Right ventricle myocardium inferior (tissue), 1 donor: ENCODE results near the gene CDC42EP3. TPM values are rescaled to one million over a fixed set of nuclear protein-coding genes. Genes with fewer than 3 reads are reported as not detected.

Experiments
- ATAC-seq: fragments of 200-7000 bp; cut with Tn5 transposase; one replicate; pipeline ENCODE4 v1.9.1; 2020; ENCODE audit warnings: mild to moderate bottlenecking, moderate library complexity
- DNase-seq: peaks from one replicate; pipeline ENCODE4 v3.0.0; 2021; ENCODE audit errors: missing footprints
- intact Hi-C: fragments of 100-400 bp; cut with DNase I; formaldehyde crosslinking; loops from one replicate; pipeline ENCODE4 v1.11.0; 2022
- total RNA-seq: library from RNA; stranded (reverse); fragmentation: NEBNext Ultra II Directional; extraction: Animal tissue kit (Norgen Biotek cat#: 25700); gene quantifications from one replicate; pipeline ENCODE4 v1.2.1, GENCODE V29; 2021
- donor health status: DM: no; HTN: yes; CAD: no; lungs with severe emphysema.

Gene CDC42EP3
- total RNA-seq, 1 donor from 2014 or later, result 91.3 TPM

GRCh38 chr2:37686792-37687526 lies 15.5 kb upstream of the CDC42EP3 start:
- ATAC-seq (no peak), DNase-seq (no peak)
- intact Hi-C loops, result no loop called here

DNA sequence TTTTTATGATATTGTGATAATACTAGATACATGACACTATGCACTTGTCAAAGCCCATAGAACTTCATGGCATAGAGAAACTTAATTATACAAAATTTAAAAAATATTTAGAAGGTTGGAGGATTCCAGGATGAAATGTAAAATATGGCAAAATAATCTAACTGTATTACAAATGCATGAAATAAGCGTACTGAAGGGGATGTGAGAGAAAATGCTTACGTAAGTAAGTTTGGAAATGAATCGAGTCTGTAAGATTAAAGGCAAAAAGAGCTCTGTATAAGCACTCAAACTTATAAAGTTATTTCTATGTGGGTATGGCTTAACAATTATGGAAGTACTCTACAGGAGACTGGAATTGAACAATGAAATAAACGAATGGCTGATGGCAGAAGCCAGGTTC lies 13.4 kb upstream of the CDC42EP3 start:
- intact Hi-C loops, result no loop called here
- no peak for ATAC-seq
- DNase-seq, result no peak

DNA sequence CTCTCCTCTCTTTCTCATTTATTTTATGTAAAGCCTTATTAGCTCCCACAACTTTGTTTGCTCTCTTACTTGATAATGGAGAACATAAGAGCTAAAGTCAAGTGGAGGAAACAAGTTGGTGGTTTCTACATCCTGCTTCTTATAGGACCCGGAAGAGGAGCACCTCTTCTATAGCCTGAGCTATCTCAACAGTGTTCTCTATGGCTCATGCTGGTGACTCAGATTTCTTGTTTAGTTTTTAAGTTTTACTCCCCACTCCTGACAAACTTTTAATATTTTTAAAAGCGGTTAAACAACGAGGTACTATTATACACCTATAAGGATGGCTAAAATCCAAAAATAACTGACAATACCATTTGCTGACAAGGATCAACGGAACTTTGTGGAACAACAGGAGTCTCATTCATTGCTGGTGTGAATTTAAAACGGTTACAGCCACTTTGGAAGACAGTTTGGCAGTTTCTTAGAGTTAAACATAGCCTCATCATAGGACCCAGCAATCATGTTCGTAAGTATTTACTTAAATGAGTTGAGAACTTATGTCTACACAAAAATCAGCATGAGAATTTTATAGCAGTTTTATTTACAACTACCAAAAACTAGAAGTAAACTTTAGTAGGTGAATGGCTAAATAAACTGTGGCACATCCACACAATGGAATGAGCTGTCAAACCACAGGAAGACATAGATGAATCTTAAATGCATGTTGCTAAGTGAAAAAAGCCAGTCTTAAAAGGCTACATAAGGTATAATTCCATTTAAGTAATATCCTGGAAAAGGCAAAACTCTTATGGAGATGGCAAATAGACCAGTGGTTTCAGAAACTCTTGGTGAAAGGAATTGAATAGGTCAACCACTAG lies 12.7 kb upstream of the CDC42EP3 start:
- intact Hi-C loops, result no loop called here
- no peak for DNase-seq
- no peak for ATAC-seq

DNA sequence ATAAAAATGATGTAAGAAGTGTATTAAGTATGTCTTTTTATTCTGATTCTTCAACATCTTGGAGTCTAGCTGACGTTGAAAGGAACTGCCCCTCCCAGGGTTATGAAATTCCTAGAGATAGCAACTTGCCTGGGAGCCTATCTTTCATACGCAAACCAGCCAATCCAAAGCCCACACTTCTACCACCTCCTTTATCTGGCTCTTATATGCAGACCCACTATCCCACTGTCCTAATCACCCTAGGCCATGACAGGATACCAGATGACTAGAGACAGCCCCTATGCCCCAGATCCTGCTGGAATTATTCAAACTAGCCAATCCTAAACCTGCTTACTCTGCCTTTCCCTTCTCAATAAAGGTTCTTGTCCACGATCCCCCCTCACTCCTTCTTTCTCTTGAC lies 11.8 kb upstream of the CDC42EP3 start:
- intact Hi-C loops, result no loop called here
- no peak for ATAC-seq
- DNase-seq, result no peak

DNA sequence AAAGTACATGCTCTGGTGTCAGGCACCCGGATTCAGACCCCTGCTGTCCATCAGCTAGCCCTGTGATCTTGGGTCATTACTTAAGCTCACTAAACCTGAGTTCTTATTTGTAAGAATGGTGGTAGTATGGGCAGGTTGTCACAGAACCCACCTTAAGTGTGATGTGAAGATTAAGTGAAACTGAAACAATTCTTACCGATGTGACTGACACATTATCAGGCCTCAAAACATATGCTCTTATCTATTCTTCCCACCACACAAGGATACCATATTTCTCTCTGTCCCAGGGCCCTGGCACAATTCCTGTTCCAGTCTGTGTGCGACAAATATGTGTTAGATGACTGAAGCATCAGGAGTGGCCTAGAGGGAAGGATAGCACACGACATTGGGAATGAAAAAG lies 11.0 kb upstream of the CDC42EP3 start:
- no peak for ATAC-seq
- intact Hi-C loops, result no loop called here
- DNase-seq, result no peak

DNA sequence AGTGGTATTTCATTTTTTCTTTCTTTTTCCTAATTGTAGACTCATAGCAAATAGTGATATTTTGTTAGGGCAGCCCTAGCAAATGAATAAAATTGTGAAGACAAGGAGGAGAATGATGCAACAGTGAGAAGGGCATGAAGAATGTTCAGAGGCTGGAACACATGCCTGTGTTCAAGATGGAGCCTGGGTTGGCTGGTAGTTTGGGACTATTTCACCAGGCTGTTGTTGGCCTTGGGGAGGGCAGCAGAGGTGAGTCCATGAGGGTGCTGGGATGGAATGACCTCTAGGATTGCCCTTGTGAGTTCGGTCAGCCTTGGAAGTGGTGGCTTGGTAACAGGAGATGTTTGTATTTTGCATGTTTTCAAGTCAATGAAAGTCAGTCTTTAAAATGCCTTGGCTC lies 10.1 kb upstream of the CDC42EP3 start:
- intact Hi-C loops, result no loop called here
- DNase-seq (no peak), ATAC-seq (no peak)

DNA sequence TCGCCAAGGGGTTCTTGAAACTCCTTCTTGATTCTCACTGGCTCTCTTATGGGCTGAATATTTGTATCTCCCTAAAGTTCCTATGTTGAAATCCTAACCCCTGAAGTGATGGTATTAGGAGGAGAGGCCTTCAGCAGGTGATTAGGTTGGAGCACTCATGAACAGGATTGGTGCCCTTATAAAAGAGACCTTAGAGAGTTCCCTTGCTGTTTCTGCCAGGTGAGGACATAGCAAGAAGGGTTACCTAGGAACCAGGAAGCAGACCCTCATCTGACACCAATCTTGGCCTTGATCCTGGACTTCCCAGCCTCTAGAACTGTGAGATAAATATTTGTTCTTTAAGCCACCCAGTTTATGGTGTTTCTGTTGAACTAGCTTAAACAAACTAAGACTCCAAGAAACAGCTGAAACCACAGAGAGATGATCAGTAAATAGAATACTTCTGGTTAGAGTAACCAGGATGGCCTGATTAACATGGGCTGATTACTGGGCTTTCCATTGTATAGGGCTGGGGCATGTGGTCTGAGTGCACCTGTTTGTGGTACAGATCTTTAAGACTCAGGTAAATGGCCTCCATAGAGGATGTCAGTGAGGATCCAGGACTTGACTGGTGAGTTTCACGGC lies 7.7 kb upstream of the CDC42EP3 start:
- ATAC-seq (no peak), DNase-seq (no peak)
- intact Hi-C loops, result loop anchor here (10.0 kb wide), 1 partner anchor 116 kb away; no protein-coding TSS in a partner anchor

DNA sequence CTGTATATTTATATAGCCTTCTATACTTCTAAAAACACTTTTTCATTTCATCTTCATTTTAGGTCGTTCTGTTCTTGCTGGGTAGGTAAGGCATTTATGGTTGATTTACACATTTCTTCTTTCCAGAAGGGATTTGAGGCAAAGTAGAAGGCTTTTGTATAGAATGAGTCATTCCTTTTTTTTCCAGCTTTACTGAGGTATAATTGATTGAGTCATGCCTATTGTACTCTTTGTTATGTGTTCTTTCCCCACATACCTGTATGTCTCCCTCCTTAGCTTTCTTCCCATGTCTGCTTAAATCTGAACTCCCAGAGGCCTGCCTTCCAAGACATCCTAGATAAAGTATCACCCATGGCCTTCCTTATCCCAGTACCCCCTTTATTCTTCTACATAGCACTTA lies 4.8 kb upstream of the CDC42EP3 start:
- intact Hi-C loops, result loop anchor here (10.0 kb wide), 1 partner anchor 119 kb away; no protein-coding TSS in a partner anchor
- DNase-seq (no peak), ATAC-seq (no peak)

GRCh38 chr2:37674946-37675345 lies 3.5 kb upstream of the CDC42EP3 start:
- intact Hi-C loops, result loop anchor here (5.0 to 10.0 kb wide), 2 partner anchors 88 to 120 kb away; no protein-coding TSS in a partner anchor
- ATAC-seq (no peak), DNase-seq (no peak)

DNA sequence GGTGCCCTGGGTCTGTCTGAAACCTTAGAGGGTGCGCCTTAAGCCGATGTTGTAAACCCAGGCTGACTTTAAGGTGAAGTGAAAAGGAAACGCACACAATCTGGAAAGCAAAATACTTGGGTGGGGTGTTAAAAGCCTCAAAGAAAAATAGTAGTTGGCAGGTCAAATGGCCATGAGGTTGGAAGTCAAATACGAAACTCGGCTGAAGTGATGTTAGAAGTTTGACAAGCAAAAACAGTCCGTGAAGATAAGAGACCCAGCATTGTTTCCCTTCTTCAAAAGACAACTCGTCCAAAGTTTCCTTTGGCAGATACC lies 1.4 kb upstream of the CDC42EP3 start:
- DNase-seq, result no peak
- intact Hi-C loops, result loop anchor here (5.0 to 10.0 kb wide), 2 partner anchors 86 to 122 kb away; no protein-coding TSS in a partner anchor
- ATAC-seq, result no peak

GRCh38 chr2:37672104-37672869 lies 845 bp upstream of the CDC42EP3 start:
- DNase-seq, result peak; percentile 79
- intact Hi-C loops, result loop anchor here (5.0 to 10.0 kb wide), 2 partner anchors 85 to 123 kb away; no protein-coding TSS in a partner anchor
- ATAC-seq, result peak; percentile 58

- intact Hi-C loops, result loop anchor here (1.0 to 10.0 kb wide), 6 partner anchors 15 to 257 kb away; no protein-coding TSS in a partner anchor
- peak; percentile 64 for DNase-seq
- ATAC-seq, result no peak
Observed at GRCh38 chr2:37671816-37672103, 318 bp upstream of the CDC42EP3 start.

DNA sequence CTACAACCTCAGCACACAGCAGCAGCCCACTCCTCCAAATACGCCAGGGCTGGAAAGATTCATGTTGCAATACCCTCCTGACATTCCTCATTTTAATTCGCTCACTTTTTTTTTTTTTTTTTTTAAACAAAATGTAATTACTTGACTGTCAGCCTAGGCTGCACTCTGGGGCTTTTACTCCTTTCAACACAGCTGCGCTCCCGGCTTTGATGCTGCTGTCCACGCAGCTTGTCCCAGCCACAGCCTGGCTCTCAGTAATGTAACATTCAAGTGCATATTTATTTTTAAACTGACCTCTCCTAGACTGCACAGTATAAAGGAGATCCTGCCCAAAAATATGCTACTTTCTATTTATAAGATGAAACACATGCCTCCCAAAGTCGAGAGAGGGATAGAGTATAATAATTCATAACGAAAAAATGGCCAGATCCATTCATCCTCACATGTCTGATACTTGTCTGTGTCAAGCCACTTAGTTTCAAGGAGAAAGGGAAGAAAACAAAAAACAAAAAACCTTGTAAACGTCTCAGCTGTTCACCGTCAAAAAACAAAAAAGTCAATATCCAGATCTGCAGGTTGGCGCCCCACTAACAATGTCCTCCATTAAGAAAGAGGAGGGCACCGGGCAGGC lies 949 bp downstream of the CDC42EP3 start:
- intact Hi-C loops, result loop anchor here (1.0 to 10.0 kb wide), 6 partner anchors 14 to 256 kb away; no protein-coding TSS in a partner anchor
- DNase-seq, result no peak
- ATAC-seq, result peak; percentile 70

DNA sequence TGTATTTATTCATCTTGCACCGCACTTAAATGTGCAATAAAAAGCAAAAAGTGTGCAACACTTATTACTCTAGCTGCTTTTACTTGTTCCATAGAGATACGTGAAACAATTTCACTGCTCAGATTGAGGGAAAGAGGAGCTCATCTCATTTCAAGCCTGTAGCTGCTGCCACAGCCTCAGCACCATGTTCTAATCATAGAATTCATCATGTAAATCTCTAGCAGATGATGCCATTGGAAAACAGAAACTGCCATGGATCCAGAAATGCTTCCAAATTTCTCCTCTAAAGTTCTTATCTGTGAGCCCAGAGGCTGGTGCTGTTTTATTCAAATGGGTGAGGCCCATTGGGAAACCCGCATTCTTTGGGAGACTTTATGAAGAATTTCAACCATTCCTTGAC lies 2.0 kb downstream of the CDC42EP3 start:
- intact Hi-C loops, result loop anchor here (2.0 kb wide), 1 partner anchor 161 kb away; no protein-coding TSS in a partner anchor
- ATAC-seq (no peak), DNase-seq (no peak)

GRCh38 chr2:37667704-37668103 lies 3.7 kb downstream of the CDC42EP3 start:
- DNase-seq (no peak), ATAC-seq (no peak)
- intact Hi-C loops, result loop anchor here (2.0 kb wide), 1 partner anchor 163 kb away; no protein-coding TSS in a partner anchor

- ATAC-seq (no peak), DNase-seq (no peak)
- intact Hi-C loops, result no loop called here
Observed at GRCh38 chr2:37666772-37667171, 4.7 kb downstream of the CDC42EP3 start.

- intact Hi-C loops, result no loop called here
- no peak for ATAC-seq
- DNase-seq, result no peak
Observed at GRCh38 chr2:37665604-37666362, 5.7 kb downstream of the CDC42EP3 start.

GRCh38 chr2:37665043-37665442 lies 6.4 kb downstream of the CDC42EP3 start:
- intact Hi-C loops, result no loop called here
- DNase-seq, result no peak
- no peak for ATAC-seq
